ENCODE measurements around the gene GNAI3. TPM values are rescaled to one million over a fixed set of nuclear protein-coding genes. Genes with fewer than 3 reads are reported as not detected.

Gene GNAI3
- total and polyA plus RNA-seq, 2 of the 13 experiments (the other 11 are each of a cell fraction or from before 2014, with no cell fraction given) = 4.3 to 9.0 TPM

GRCh38 chr1:109564194-109564878, 15.9 kb downstream of the GNAI3 start:
- intact Hi-C loops (cut with micrococcal nuclease; ENCODE audit: unreplicated experiment) (no loop called here), in situ Hi-C loops (cut with HindIII; ENCODE audit: extremely low pct_ligation_motif_present, low pct_unique_long_range_greater_than_20kb) (no loop called here)
- no peak overlapping the region for H2AFZ ChIP-seq (ENCODE audit: low read length)
- H3K9me3 ChIP-seq (ENCODE audit: low read length) = no peaks in the 10 kb centered on the region
- H3K27me3 ChIP-seq (ENCODE audit: control insufficient read depth in 1 of 2, insufficient read depth in 2 of 2, low read length in 2 of 2) = no peaks in the 10 kb centered on the region
- no peak for ATAC-seq
- WGBS (ENCODE audit: low lambda C conversion rate) = 89% methylated on average over 7 of the region's 7 CpGs
- no TSS peak for BruUV-seq (replicated peaks)
- peaks cover 38% of the 10 kb centered on the region for H4K20me1 ChIP-seq (ENCODE audit: insufficient read depth, low read length)
- no peak overlapping the region for H3K4me2 ChIP-seq (ENCODE audit: low read depth, low read length)
- CTCF ChIA-PET (ENCODE audit: low intra/inter-chr PET ratio, low total read pairs) = no interaction called here
- H3K27ac ChIP-seq (ENCODE audit: extremely low read length, insufficient read depth, low read length) = no peak overlapping the region
- FAIRE-seq = no peak
- POLR2A ChIA-PET = interaction anchor here (2.7 kb wide), 1 partner anchor 16 kb away, joined by 17 read pairs; the partner anchor contains the start of gene GNAI3
- H3K9ac ChIP-seq (ENCODE audit: insufficient read depth, low read depth, low read length) = no peak overlapping the region
- H3K36me3 ChIP-seq (replicated peaks in 1 of 2; ENCODE audit: control insufficient read depth in 1 of 2, insufficient read depth in 2 of 2, low read length in 2 of 2) = no peaks in the 10 kb centered on the region
- no peak overlapping the region for H3K4me3 ChIP-seq (replicated peaks in 1 of 3; ENCODE audit: insufficient read depth in 1 of 3, low read depth in 2 of 3, low read length in 3 of 3)
- no peak for DNase-seq (ENCODE audit: low spot score)
- no peak for TF ChIP-seq ZBTB46 (CRISPR knock-in tag; IDR thresholded peaks at IDR 0.05; ENCODE audit: borderline replicate concordance)
- H3K4me1 ChIP-seq (ENCODE audit: insufficient read depth, low read length) = peaks cover 82% of the 10 kb centered on the region
- H3K79me2 ChIP-seq (ENCODE audit: insufficient read depth, low read length) = peaks cover 97% of the 10 kb centered on the region

- H3K79me2 ChIP-seq (ENCODE audit: insufficient read depth, low read length) = peaks cover 96% of the 10 kb centered on the region
- H3K27ac ChIP-seq (ENCODE audit: extremely low read length, insufficient read depth, low read length) = no peak overlapping the region
- in situ Hi-C loops (cut with HindIII; ENCODE audit: extremely low pct_ligation_motif_present, low pct_unique_long_range_greater_than_20kb) (no loop called here), intact Hi-C loops (cut with micrococcal nuclease; ENCODE audit: unreplicated experiment) (no loop called here)
- DNase-seq (ENCODE audit: low spot score) (no peak), ATAC-seq (no peak), FAIRE-seq (no peak)
- ChIA-PET POLR2A (interaction anchor here (2.7 kb wide), 1 partner anchor 17 kb away, joined by 17 read pairs; the partner anchor contains the start of gene GNAI3), CTCF (ENCODE audit: low intra/inter-chr PET ratio, low total read pairs) (no interaction called here)
- H3K4me1 ChIP-seq (ENCODE audit: insufficient read depth, low read length) = peaks cover 76% of the 10 kb centered on the region
- 100% methylated on average over 3 of the region's 3 CpGs for WGBS (ENCODE audit: low lambda C conversion rate)
- no peaks in the 10 kb centered on the region for H3K36me3 ChIP-seq (replicated peaks in 1 of 2; ENCODE audit: control insufficient read depth in 1 of 2, insufficient read depth in 2 of 2, low read length in 2 of 2)
- no peaks in the 10 kb centered on the region for H3K9me3 ChIP-seq (ENCODE audit: low read length)
- H3K4me3 ChIP-seq (replicated peaks in 1 of 3; ENCODE audit: insufficient read depth in 1 of 3, low read depth in 2 of 3, low read length in 3 of 3) = no peak overlapping the region
- no peaks in the 10 kb centered on the region for H3K27me3 ChIP-seq (ENCODE audit: control insufficient read depth in 1 of 2, insufficient read depth in 2 of 2, low read length in 2 of 2)
- H3K9ac ChIP-seq (ENCODE audit: insufficient read depth, low read depth, low read length) = no peak overlapping the region
- no peak overlapping the region for H2AFZ ChIP-seq (ENCODE audit: low read length)
- peaks cover 38% of the 10 kb centered on the region for H4K20me1 ChIP-seq (ENCODE audit: insufficient read depth, low read length)
- H3K4me2 ChIP-seq (ENCODE audit: low read depth, low read length) = no peak overlapping the region
- no TSS peak for BruUV-seq (replicated peaks)
- TF ChIP-seq SP4 (CRISPR knock-in tag; IDR thresholded peaks at IDR 0.05) = no peak
- no peak for TF ChIP-seq CBFB (CRISPR knock-in tag; IDR thresholded peaks at IDR 0.05)
- no peak for TF ChIP-seq ZNF331 (CRISPR knock-in tag; IDR thresholded peaks at IDR 0.05)
- TF ChIP-seq ZNF224 (CRISPR knock-in tag; IDR thresholded peaks at IDR 0.05) = no peak
- TF ChIP-seq ZSCAN31 (CRISPR knock-in tag; IDR thresholded peaks at IDR 0.05; ENCODE audit: low read depth) = no peak
- no peak for TF ChIP-seq ZNF747 (CRISPR knock-in tag; IDR thresholded peaks at IDR 0.05; ENCODE audit: borderline replicate concordance)
- no peak for TF ChIP-seq HIVEP1 (CRISPR knock-in tag; IDR thresholded peaks at IDR 0.05)
- TF ChIP-seq ZNF513 (CRISPR knock-in tag; conservative IDR thresholded peaks at IDR 0.05) = no peak
- TF ChIP-seq ZSCAN22 (CRISPR knock-in tag; IDR thresholded peaks at IDR 0.05) = no peak
- TF ChIP-seq IKZF1 (IDR thresholded peaks at IDR 0.05) = no peak
- TF ChIP-seq KMT2A (CRISPR knock-in tag; IDR thresholded peaks at IDR 0.05) = no peak
- no peak for TF ChIP-seq FOXJ3 (CRISPR knock-in tag; IDR thresholded peaks at IDR 0.05; ENCODE audit: borderline replicate concordance)
- TF ChIP-seq TFDP2 (CRISPR knock-in tag; IDR thresholded peaks at IDR 0.05) = no peak
- no peak for TF ChIP-seq ZNF24 (IDR thresholded peaks at IDR 0.05)
- TF ChIP-seq ZNF792 (CRISPR knock-in tag; IDR thresholded peaks at IDR 0.05) = no peak
These were observed 16.8 kb downstream of the GNAI3 start for GRCh38 chr1:109565241-109565640.
